ENCODE results near the gene RAB40B.

RAB40B gene

DNA sequence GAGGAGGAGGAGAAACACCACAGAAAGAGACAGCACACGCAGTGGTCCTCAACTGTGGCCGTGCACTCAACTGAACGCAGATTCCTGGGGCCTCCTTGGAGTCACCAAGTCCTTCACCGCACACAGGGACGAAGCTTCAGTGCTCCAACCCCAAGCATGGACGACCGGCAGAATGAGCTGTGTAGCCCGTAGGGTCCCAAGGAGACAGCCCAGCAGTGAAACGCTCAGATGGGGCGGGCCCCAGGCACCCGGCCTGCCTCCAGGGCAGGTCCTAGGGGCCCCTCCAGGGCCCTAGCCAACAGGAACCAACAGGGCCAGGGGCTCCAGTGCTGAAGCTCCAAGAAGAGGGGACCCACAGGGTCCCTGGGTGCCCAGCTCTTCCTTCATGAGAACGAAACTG, 13.2 kb downstream of the RAB40B start:
- TF ChIP-seq SIN3A (IDR thresholded peaks at IDR 0.05; ENCODE audit: borderline replicate concordance, insufficient read depth, low read length) (no peak), TAF1 (IDR thresholded peaks at IDR 0.05; ENCODE audit: borderline replicate concordance, insufficient read depth, low read length) (no peak), POLR2AphosphoS5 (IDR thresholded peaks at IDR 0.05; ENCODE audit: low read depth, low read length) (no peak), FOXP2 (optimal IDR thresholded peaks at IDR 0.05; ENCODE audit: borderline replicate concordance, extremely low read depth, extremely low read length, insufficient read depth) (no peak)
- TF ChIP-seq, protein P1, sequence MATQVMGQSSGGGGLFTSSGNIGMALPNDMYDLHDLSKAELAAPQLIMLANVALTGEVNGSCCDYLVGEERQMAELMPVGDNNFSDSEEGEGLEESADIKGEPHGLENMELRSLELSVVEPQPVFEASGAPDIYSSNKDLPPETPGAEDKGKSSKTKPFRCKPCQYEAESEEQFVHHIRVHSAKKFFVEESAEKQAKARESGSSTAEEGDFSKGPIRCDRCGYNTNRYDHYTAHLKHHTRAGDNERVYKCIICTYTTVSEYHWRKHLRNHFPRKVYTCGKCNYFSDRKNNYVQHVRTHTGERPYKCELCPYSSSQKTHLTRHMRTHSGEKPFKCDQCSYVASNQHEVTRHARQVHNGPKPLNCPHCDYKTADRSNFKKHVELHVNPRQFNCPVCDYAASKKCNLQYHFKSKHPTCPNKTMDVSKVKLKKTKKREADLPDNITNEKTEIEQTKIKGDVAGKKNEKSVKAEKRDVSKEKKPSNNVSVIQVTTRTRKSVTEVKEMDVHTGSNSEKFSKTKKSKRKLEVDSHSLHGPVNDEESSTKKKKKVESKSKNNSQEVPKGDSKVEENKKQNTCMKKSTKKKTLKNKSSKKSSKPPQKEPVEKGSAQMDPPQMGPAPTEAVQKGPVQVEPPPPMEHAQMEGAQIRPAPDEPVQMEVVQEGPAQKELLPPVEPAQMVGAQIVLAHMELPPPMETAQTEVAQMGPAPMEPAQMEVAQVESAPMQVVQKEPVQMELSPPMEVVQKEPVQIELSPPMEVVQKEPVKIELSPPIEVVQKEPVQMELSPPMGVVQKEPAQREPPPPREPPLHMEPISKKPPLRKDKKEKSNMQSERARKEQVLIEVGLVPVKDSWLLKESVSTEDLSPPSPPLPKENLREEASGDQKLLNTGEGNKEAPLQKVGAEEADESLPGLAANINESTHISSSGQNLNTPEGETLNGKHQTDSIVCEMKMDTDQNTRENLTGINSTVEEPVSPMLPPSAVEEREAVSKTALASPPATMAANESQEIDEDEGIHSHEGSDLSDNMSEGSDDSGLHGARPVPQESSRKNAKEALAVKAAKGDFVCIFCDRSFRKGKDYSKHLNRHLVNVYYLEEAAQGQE (IDR thresholded peaks at IDR 0.05; ENCODE audit: insufficient read depth in 1 of 2, low read depth in 2 of 2, low read length in 2 of 2): no peak

DNA sequence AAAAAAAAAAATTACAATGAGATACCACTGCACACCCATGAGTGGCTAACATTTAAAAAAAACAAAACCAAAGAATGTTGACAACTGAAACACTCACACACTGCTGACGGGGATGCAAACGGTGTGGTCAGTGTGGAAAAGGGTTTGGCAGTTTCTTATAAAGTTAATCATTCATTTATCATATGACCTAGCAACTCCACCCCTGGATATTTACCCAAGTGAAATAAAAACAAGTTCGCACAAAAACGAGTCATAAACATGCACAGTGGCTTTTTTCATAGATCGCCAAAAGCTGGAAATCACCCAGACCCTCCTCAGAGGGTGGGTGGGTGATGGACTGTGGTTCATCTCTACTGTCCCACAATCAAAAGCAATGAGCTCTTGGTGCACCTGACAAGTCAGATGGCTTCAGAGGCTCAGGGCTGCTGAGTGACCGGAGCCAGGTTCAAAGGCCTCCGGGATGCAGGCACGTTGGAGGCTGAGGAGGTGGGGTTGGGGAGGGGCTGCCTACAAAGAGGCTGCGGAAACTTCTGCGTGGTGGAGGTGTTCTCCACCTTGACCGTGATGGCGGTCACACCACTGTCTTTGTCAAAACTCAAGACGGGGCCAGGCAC, 14.2 kb downstream of the RAB40B start:
- TF ChIP-seq SIN3A (IDR thresholded peaks at IDR 0.05; ENCODE audit: borderline replicate concordance, insufficient read depth, low read length): no peak
- TF ChIP-seq POLR2AphosphoS5 (IDR thresholded peaks at IDR 0.05; ENCODE audit: low read depth, low read length): no peak
- no peak for TF ChIP-seq TAF1 (IDR thresholded peaks at IDR 0.05; ENCODE audit: borderline replicate concordance, insufficient read depth, low read length)
- TF ChIP-seq FOXP2 (optimal IDR thresholded peaks at IDR 0.05; ENCODE audit: borderline replicate concordance, extremely low read depth, extremely low read length, insufficient read depth): no peak
- TF ChIP-seq, protein P1 (IDR thresholded peaks at IDR 0.05; ENCODE audit: insufficient read depth in 1 of 2, low read depth in 2 of 2, low read length in 2 of 2): no peak

DNA sequence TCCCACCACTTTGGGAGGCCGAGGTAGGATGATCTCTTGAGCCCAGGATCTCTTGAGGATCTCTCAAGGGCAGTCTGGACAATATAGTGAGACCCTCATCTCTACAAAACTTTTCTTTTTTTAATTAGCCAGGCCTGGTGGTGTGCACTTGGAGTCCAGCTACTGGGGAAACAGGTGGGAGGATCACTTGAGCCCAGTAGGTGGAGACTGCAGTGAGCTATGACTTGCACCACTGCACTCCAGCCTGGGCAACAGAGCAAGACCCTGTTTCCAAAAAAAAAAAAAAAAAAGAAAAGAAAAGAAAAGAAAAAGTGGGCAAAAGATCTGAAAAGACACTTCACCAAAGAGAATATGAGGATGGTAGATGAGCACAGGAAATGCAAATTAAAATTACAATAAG, 15.0 kb downstream of the RAB40B start:
- TF ChIP-seq FOXP2 (optimal IDR thresholded peaks at IDR 0.05; ENCODE audit: borderline replicate concordance, extremely low read depth, extremely low read length, insufficient read depth): no peak
- TF ChIP-seq, protein P1 (IDR thresholded peaks at IDR 0.05; ENCODE audit: insufficient read depth in 1 of 2, low read depth in 2 of 2, low read length in 2 of 2): no peak
- no peak for TF ChIP-seq TAF1 (IDR thresholded peaks at IDR 0.05; ENCODE audit: borderline replicate concordance, insufficient read depth, low read length)
- no peak for TF ChIP-seq SIN3A (IDR thresholded peaks at IDR 0.05; ENCODE audit: borderline replicate concordance, insufficient read depth, low read length)
- TF ChIP-seq POLR2AphosphoS5 (IDR thresholded peaks at IDR 0.05; ENCODE audit: low read depth, low read length): no peak

DNA sequence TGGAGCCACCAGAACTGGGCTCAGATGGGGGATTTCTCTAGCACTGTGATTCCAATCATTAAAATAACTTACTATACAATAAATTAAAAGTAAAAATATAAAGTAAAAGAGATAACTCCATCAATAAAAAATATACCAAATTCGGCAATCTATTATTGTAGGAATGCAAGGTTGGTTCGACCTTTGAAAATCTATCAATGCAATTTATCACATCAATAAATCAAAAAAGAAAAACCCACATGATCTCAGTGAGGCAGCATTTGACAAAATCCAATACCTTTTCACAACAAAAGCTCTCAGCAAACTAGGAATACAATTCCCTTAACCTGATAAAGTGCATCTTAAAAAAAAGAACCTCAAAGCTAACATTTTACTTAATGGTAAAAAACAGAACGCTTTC, 17.0 kb downstream of the RAB40B start:
- TF ChIP-seq SIN3A (IDR thresholded peaks at IDR 0.05; ENCODE audit: borderline replicate concordance, insufficient read depth, low read length): no peak
- TF ChIP-seq, protein P1 (IDR thresholded peaks at IDR 0.05; ENCODE audit: insufficient read depth in 1 of 2, low read depth in 2 of 2, low read length in 2 of 2): no peak
